ENCODE results near the gene TTBK1. TPM values are rescaled to one million over a fixed set of nuclear protein-coding genes. Genes with fewer than 3 reads are reported as not detected.

Gene TTBK1
- total and polyA plus RNA-seq, 5 donors from 2014 or later: 0.22 TPM; not detected in 4

GRCh38 chr6:43239054-43239453 is 4.2 kb upstream of the TTBK1 start:
- H3K36me3 Mint-ChIP-seq: peaks cover 8% of the 10 kb centered on the region
- peak overlapping the region in 1 of 3 donors; percentile 27 for H3K27ac Mint-ChIP-seq
- no peaks in the 10 kb centered on the region for H3K4me1 ChIP-seq (ENCODE audit: control insufficient read depth, insufficient read depth, low read length, poor library complexity, severe bottlenecking)
- peaks cover 0 to 4% (median under 1%) of the 10 kb centered on the region in 4 donors for H3K4me1 Mint-ChIP-seq
- no peak overlapping the region for H3K4me3 ChIP-seq (ENCODE audit: low read depth, low read length)
- peaks cover 20% of the 10 kb centered on the region for H3K27me3 ChIP-seq (ENCODE audit: control insufficient read depth, insufficient read depth, low read length)
- peaks cover 11% of the 10 kb centered on the region for H3K27me3 Mint-ChIP-seq
- no peak overlapping the region for H3K27ac ChIP-seq (ENCODE audit: insufficient read depth, low read length, poor library complexity, severe bottlenecking)
- no peak overlapping the region for H3K4me3 Mint-ChIP-seq
- DNase-seq: no peak
- H3K9me3 Mint-ChIP-seq: peaks cover 0 to 7% (median 1%) of the 10 kb centered on the region in 7 donors
- H3K36me3 ChIP-seq (ENCODE audit: control insufficient read depth, insufficient read depth, low read length): no peaks in the 10 kb centered on the region
- ATAC-seq (ENCODE audit: low read depth in 2 of 2): no peak
- peaks cover 0 to 5% of the 10 kb centered on the region in 2 experiments for H3K9me3 ChIP-seq (ENCODE audit: control insufficient read depth in 2 of 2, low read length in 2 of 2)

- Histone ChIP-seq H3K27ac (ENCODE audit: insufficient read depth, low read length, poor library complexity, severe bottlenecking) (no peak overlapping the region), H3K36me3 (ENCODE audit: control insufficient read depth, insufficient read depth, low read length) (no peaks in the 10 kb centered on the region), H3K27me3 (ENCODE audit: control insufficient read depth, insufficient read depth, low read length) (peaks cover 28% of the 10 kb centered on the region), H3K4me1 (ENCODE audit: control insufficient read depth, insufficient read depth, low read length, poor library complexity, severe bottlenecking) (no peaks in the 10 kb centered on the region), H3K4me3 (ENCODE audit: low read depth, low read length) (no peak overlapping the region), H3K9me3 (ENCODE audit: control insufficient read depth in 2 of 2, low read length in 2 of 2) (peaks cover 0 to 5% of the 10 kb centered on the region in 2 experiments)
- ATAC-seq (ENCODE audit: low read depth in 2 of 2) (no peak), DNase-seq (no peak)
- Mint-ChIP-seq H3K27me3 (peaks cover 11% of the 10 kb centered on the region), H3K27ac (no peak overlapping the region), H3K4me1 (peaks cover 0 to 4% (median under 1%) of the 10 kb centered on the region in 4 donors), H3K9me3 (peaks cover 0 to 7% (median 1%) of the 10 kb centered on the region in 7 donors), H3K4me3 (no peak overlapping the region), H3K36me3 (peaks cover 8% of the 10 kb centered on the region)
Measured at GRCh38 chr6:43240950-43241349, 2.3 kb upstream of the TTBK1 start.

- peaks cover 25% of the 10 kb centered on the region for H3K27me3 ChIP-seq (ENCODE audit: control insufficient read depth, insufficient read depth, low read length)
- H3K27ac ChIP-seq (ENCODE audit: insufficient read depth, low read length, poor library complexity, severe bottlenecking): no peak overlapping the region
Measured at GRCh38 chr6:43241446-43241845, 1.8 kb upstream of the TTBK1 start.

GRCh38 chr6:43243664-43244321 is 512 bp downstream of the TTBK1 start:
- no peak overlapping the region for H3K27ac ChIP-seq (ENCODE audit: insufficient read depth, low read length, poor library complexity, severe bottlenecking)
- DNase-seq (no peak), ATAC-seq (ENCODE audit: low read depth in 2 of 2) (no peak)
- H3K4me3 Mint-ChIP-seq: no peak overlapping the region
- peaks cover 0 to 7% (median 1%) of the 10 kb centered on the region in 7 donors for H3K9me3 Mint-ChIP-seq
- peaks cover 16% of the 10 kb centered on the region for H3K4me1 ChIP-seq (ENCODE audit: control insufficient read depth, insufficient read depth, low read length, poor library complexity, severe bottlenecking)
- H3K36me3 ChIP-seq (ENCODE audit: control insufficient read depth, insufficient read depth, low read length): no peaks in the 10 kb centered on the region
- peaks cover 21% of the 10 kb centered on the region for H3K27me3 ChIP-seq (ENCODE audit: control insufficient read depth, insufficient read depth, low read length)
- H3K4me1 Mint-ChIP-seq: peaks cover 0 to 20% (median 10%) of the 10 kb centered on the region in 4 donors
- peaks cover 8% of the 10 kb centered on the region for H3K27me3 Mint-ChIP-seq
- peaks cover 8% of the 10 kb centered on the region for H3K36me3 Mint-ChIP-seq
- H3K4me3 ChIP-seq (ENCODE audit: low read depth, low read length): no peak overlapping the region
- H3K27ac Mint-ChIP-seq: no peak overlapping the region
- H3K9me3 ChIP-seq (ENCODE audit: control insufficient read depth in 2 of 2, low read length in 2 of 2): peaks cover 0 to 5% of the 10 kb centered on the region in 2 experiments

More at GRCh38 chr6:43241446-43241845, 1.8 kb upstream of the TTBK1 start:
- H3K4me1 Mint-ChIP-seq: peaks cover 0 to 4% (median 2%) of the 10 kb centered on the region in 4 donors
- no peak for DNase-seq
- Histone ChIP-seq H3K36me3 (ENCODE audit: control insufficient read depth, insufficient read depth, low read length) (no peaks in the 10 kb centered on the region), H3K4me1 (ENCODE audit: control insufficient read depth, insufficient read depth, low read length, poor library complexity, severe bottlenecking) (peaks cover 1% of the 10 kb centered on the region), H3K9me3 (ENCODE audit: control insufficient read depth in 2 of 2, low read length in 2 of 2) (peaks cover 0 to 5% of the 10 kb centered on the region in 2 experiments), H3K4me3 (ENCODE audit: low read depth, low read length) (no peak overlapping the region)
- no peak overlapping the region for H3K4me3 Mint-ChIP-seq
- peaks cover 8% of the 10 kb centered on the region for H3K36me3 Mint-ChIP-seq
- H3K9me3 Mint-ChIP-seq: peaks cover 0 to 7% (median 1%) of the 10 kb centered on the region in 7 donors
- H3K27ac Mint-ChIP-seq: no peak overlapping the region
- H3K27me3 Mint-ChIP-seq: peaks cover 12% of the 10 kb centered on the region
- no peak for ATAC-seq (ENCODE audit: low read depth in 2 of 2)

- peaks cover 4 to 28% (median 14%) of the 10 kb centered on the region in 4 donors for H3K4me1 Mint-ChIP-seq
- DNase-seq (peak in 1 of 3 donors; percentile 49), ATAC-seq (ENCODE audit: low read depth in 2 of 2) (peak in 1 of 2 donors; percentile 10)
- peak overlapping the region in 2 of 4 donors; percentile 91 to 94 for H3K4me3 Mint-ChIP-seq
- H3K9me3 Mint-ChIP-seq: peaks cover 0 to 1% (median 0%) of the 10 kb centered on the region in 7 donors
- Histone ChIP-seq H3K27ac (ENCODE audit: insufficient read depth, low read length, poor library complexity, severe bottlenecking) (peak overlapping the region; percentile 71), H3K9me3 (ENCODE audit: control insufficient read depth in 2 of 2, low read length in 2 of 2) (no peaks in the 10 kb centered on the region), H3K36me3 (ENCODE audit: control insufficient read depth, insufficient read depth, low read length) (no peaks in the 10 kb centered on the region), H3K4me3 (ENCODE audit: low read depth, low read length) (peak overlapping the region; percentile 74), H3K27me3 (ENCODE audit: control insufficient read depth, insufficient read depth, low read length) (peaks cover 18% of the 10 kb centered on the region), H3K4me1 (ENCODE audit: control insufficient read depth, insufficient read depth, low read length, poor library complexity, severe bottlenecking) (peaks cover 16% of the 10 kb centered on the region)
- H3K27ac Mint-ChIP-seq: no peak overlapping the region
- H3K36me3 Mint-ChIP-seq: no peaks in the 10 kb centered on the region
- H3K27me3 Mint-ChIP-seq: peaks cover 8% of the 10 kb centered on the region
Measured at GRCh38 chr6:43246301-43247113, 3.2 kb downstream of the TTBK1 start.

- Mint-ChIP-seq H3K27ac (peak overlapping the region; percentile 77 to 92 (median 90)), H3K9me3 (no peaks in the 10 kb centered on the region), H3K4me3 (peak overlapping the region in 2 of 4 donors; percentile 91 to 94), H3K27me3 (peaks cover 8% of the 10 kb centered on the region), H3K4me1 (peaks cover 4 to 31% (median 12%) of the 10 kb centered on the region in 4 donors), H3K36me3 (no peaks in the 10 kb centered on the region)
- Histone ChIP-seq H3K36me3 (ENCODE audit: control insufficient read depth, insufficient read depth, low read length) (no peaks in the 10 kb centered on the region), H3K4me1 (ENCODE audit: control insufficient read depth, insufficient read depth, low read length, poor library complexity, severe bottlenecking) (peaks cover 16% of the 10 kb centered on the region), H3K27me3 (ENCODE audit: control insufficient read depth, insufficient read depth, low read length) (peaks cover 17% of the 10 kb centered on the region), H3K4me3 (ENCODE audit: low read depth, low read length) (peak overlapping the region; percentile 74), H3K27ac (ENCODE audit: insufficient read depth, low read length, poor library complexity, severe bottlenecking) (peak overlapping the region; percentile 71), H3K9me3 (ENCODE audit: control insufficient read depth in 2 of 2, low read length in 2 of 2) (no peaks in the 10 kb centered on the region)
- DNase-seq (peak; percentile 72 to 86 (median 81)), ATAC-seq (ENCODE audit: low read depth in 2 of 2) (peak; percentile 98)
Measured at GRCh38 chr6:43247114-43247999, 4.1 kb downstream of the TTBK1 start.

GRCh38 chr6:43248101-43248500 is 4.8 kb downstream of the TTBK1 start:
- ATAC-seq (ENCODE audit: low read depth in 2 of 2) (no peak), DNase-seq (no peak)
- H3K27ac ChIP-seq (ENCODE audit: insufficient read depth, low read length, poor library complexity, severe bottlenecking): peak overlapping the region; percentile 71
- H3K9me3 Mint-ChIP-seq: no peaks in the 10 kb centered on the region
- H3K4me3 ChIP-seq (ENCODE audit: low read depth, low read length): no peak overlapping the region
- peaks cover 16% of the 10 kb centered on the region for H3K4me1 ChIP-seq (ENCODE audit: control insufficient read depth, insufficient read depth, low read length, poor library complexity, severe bottlenecking)
- H3K9me3 ChIP-seq (ENCODE audit: control insufficient read depth in 2 of 2, low read length in 2 of 2): no peaks in the 10 kb centered on the region
- peak overlapping the region in 2 of 4 donors; percentile 91 to 94 for H3K4me3 Mint-ChIP-seq
- peaks cover 8% of the 10 kb centered on the region for H3K27me3 Mint-ChIP-seq
- peaks cover 4 to 31% (median 12%) of the 10 kb centered on the region in 4 donors for H3K4me1 Mint-ChIP-seq
- peaks cover 11% of the 10 kb centered on the region for H3K27me3 ChIP-seq (ENCODE audit: control insufficient read depth, insufficient read depth, low read length)
- H3K27ac Mint-ChIP-seq: no peak overlapping the region
- H3K36me3 Mint-ChIP-seq: no peaks in the 10 kb centered on the region
- H3K36me3 ChIP-seq (ENCODE audit: control insufficient read depth, insufficient read depth, low read length): no peaks in the 10 kb centered on the region
